Osteoblast (primary cell): ENCODE results near the gene OSBP2. TPM values are rescaled to one million over a fixed set of nuclear protein-coding genes. Genes with fewer than 3 reads are reported as not detected.
A peak's percentile ranks its signal among the peaks of the same experiment; 100 is the strongest.

Experiments
- DNase-seq: peaks from one replicate; pipeline ENCODE4 v3.0.0; 2011; ENCODE audit warnings: low spot score, mixed read lengths; ENCODE audit not compliant: insufficient read length; ENCODE audit errors: missing footprints
- H2AFZ ChIP-seq: 2 replicates; pipeline ENCODE4 v1.6.0; 2011; ENCODE audit warnings: mild to moderate bottlenecking, low read length
- H3K27ac ChIP-seq: 2 replicates; pipeline ENCODE4 v1.5.1; 2011; ENCODE audit warnings: mild to moderate bottlenecking, low read depth, low read length, moderate library complexity
- H3K27me3 ChIP-seq: 2 replicates; pipeline ENCODE4 v1.6.0; 2012; ENCODE audit warnings: mild to moderate bottlenecking, control low read depth, inconsistent platforms, low read length, moderate library complexity; ENCODE audit not compliant: insufficient read depth
- H3K36me3 ChIP-seq: 2 replicates; pipeline ENCODE4 v1.5.1; 2011; ENCODE audit warnings: mild to moderate bottlenecking, low read length, control low read depth, moderate library complexity; ENCODE audit not compliant: insufficient read depth
- H3K4me1 ChIP-seq: 2 replicates; pipeline ENCODE4 v1.5.1; 2011; ENCODE audit warnings: mild to moderate bottlenecking, low read length, control low read depth, moderate library complexity; ENCODE audit not compliant: insufficient read depth
- H3K4me2 ChIP-seq: 2 replicates; pipeline ENCODE4 v1.6.0; 2011; ENCODE audit warnings: mild to moderate bottlenecking, low read length; ENCODE audit not compliant: insufficient read depth
- H3K4me3 ChIP-seq: fragments of 200-600 bp; sonication (generic); 3 replicates; pipeline ENCODE4 v1.5.1; 2012; ENCODE audit warnings: mild to moderate bottlenecking, low read length, inconsistent platforms; ENCODE audit not compliant: insufficient read depth
- H3K79me2 ChIP-seq: 2 replicates; pipeline ENCODE4 v1.6.0; 2012; ENCODE audit warnings: mild to moderate bottlenecking, low read length, control low read depth, inconsistent platforms; ENCODE audit not compliant: insufficient read depth
- H3K9me3 ChIP-seq: 2 replicates; pipeline ENCODE4 v1.5.1; 2011; ENCODE audit warnings: low read depth, low read length, control low read depth
- H4K20me1 ChIP-seq: 2 replicates; pipeline ENCODE4 v1.6.0; 2012; ENCODE audit warnings: mild to moderate bottlenecking, low read length, control low read depth; ENCODE audit not compliant: insufficient read depth
- CTCF ChIP-seq: IDR thresholded peaks from 2 replicates; pipeline ENCODE4 v1.5.1; 2011; ENCODE audit warnings: mild to moderate bottlenecking, low read depth, low read length, moderate library complexity; ENCODE audit errors: extremely low read depth
- total RNA-seq: library from RNA; depleted of rRNA; stranded (reverse); fragments of >200 nt; gene quantifications from 2 replicates; pipeline ENCODE4 v1.2.3, GENCODE V29; 2012

Gene OSBP2
- total RNA-seq, 1 donor: 4.3 TPM

- H3K79me2 ChIP-seq: peaks cover 15% of the 10 kb centered on the region
- H2AFZ ChIP-seq: no peak overlapping the region
- no peak overlapping the region for H3K4me2 ChIP-seq
- H3K4me1 ChIP-seq: peaks cover 14% of the 10 kb centered on the region
- H3K27ac ChIP-seq: no peak overlapping the region
- no peaks in the 10 kb centered on the region for H3K9me3 ChIP-seq
- no peak for DNase-seq
- TF ChIP-seq CTCF: no peak
- no peaks in the 10 kb centered on the region for H3K27me3 ChIP-seq
- no peak overlapping the region for H3K4me3 ChIP-seq
- H4K20me1 ChIP-seq: no peaks in the 10 kb centered on the region
- H3K36me3 ChIP-seq: peaks cover 21% of the 10 kb centered on the region
Observed at GRCh38 chr22:30665786-30666185, 28.9 kb upstream of the OSBP2 start.

- TF ChIP-seq CTCF: no peak
- DNase-seq: no peak
- peak overlapping the region; percentile 95 for H3K4me2 ChIP-seq
Observed at GRCh38 chr22:30667107-30667493, 27.6 kb upstream of the OSBP2 start.

GRCh38 chr22:30667494-30668385 is 26.9 kb upstream of the OSBP2 start, which contains the start of gene DUSP18:
DUSP18 (minus strand) TSS chr22:30667875; CDS start chr22:30664003, 3,872 bp downstream.
- peak within 1 kb of the TSS; percentile 95 for H3K4me2 ChIP-seq
- peak within 1 kb of the TSS; percentile 60 for H3K27ac ChIP-seq
- peak; percentile 12 for TF ChIP-seq CTCF
- H3K9me3 ChIP-seq: no peaks in the 10 kb centered on the region
- peak within 1 kb of the TSS; percentile 93 for H3K4me3 ChIP-seq
- H3K36me3 ChIP-seq: peaks cover 14% of the 10 kb centered on the region
- peak; percentile 99 for DNase-seq
- peak within 1 kb of the TSS; percentile 99 for H2AFZ ChIP-seq
- peaks cover 15% of the 10 kb centered on the region for H3K79me2 ChIP-seq
- H4K20me1 ChIP-seq: no peaks in the 10 kb centered on the region
- no peaks in the 10 kb centered on the region for H3K27me3 ChIP-seq
- H3K4me1 ChIP-seq: peaks cover 14% of the 10 kb centered on the region

More at GRCh38 chr22:30667107-30667493, 27.6 kb upstream of the OSBP2 start:
- no peaks in the 10 kb centered on the region for H4K20me1 ChIP-seq
- peaks cover 14% of the 10 kb centered on the region for H3K4me1 ChIP-seq
- peaks cover 15% of the 10 kb centered on the region for H3K79me2 ChIP-seq
- peak overlapping the region; percentile 93 for H3K4me3 ChIP-seq
- peak overlapping the region; percentile 99 for H2AFZ ChIP-seq
- peaks cover 19% of the 10 kb centered on the region for H3K36me3 ChIP-seq
- peak overlapping the region; percentile 60 for H3K27ac ChIP-seq
- H3K9me3 ChIP-seq: no peaks in the 10 kb centered on the region
- no peaks in the 10 kb centered on the region for H3K27me3 ChIP-seq

GRCh38 chr22:30668386-30668710 is 26.3 kb upstream of the OSBP2 start:
- TF ChIP-seq CTCF: no peak
- H3K4me1 ChIP-seq: peaks cover 14% of the 10 kb centered on the region
- no peaks in the 10 kb centered on the region for H4K20me1 ChIP-seq
- peak overlapping the region; percentile 60 for H3K27ac ChIP-seq
- peak overlapping the region; percentile 95 for H3K4me2 ChIP-seq
- no peak for DNase-seq
- H3K36me3 ChIP-seq: peaks cover 7% of the 10 kb centered on the region
- peak overlapping the region; percentile 93 for H3K4me3 ChIP-seq
- no peaks in the 10 kb centered on the region for H3K27me3 ChIP-seq
- H2AFZ ChIP-seq: peak overlapping the region; percentile 99
- H3K9me3 ChIP-seq: no peaks in the 10 kb centered on the region
- H3K79me2 ChIP-seq: peaks cover 14% of the 10 kb centered on the region
